Activated CD8-positive, alpha-beta T cell treated with anti-CD3 and anti-CD28 coated beads for 36 hours (primary cell): ENCODE results near the gene DTD1. TPM values are rescaled to one million over a fixed set of nuclear protein-coding genes. Genes with fewer than 3 reads are reported as not detected.
"Not testable (repeated sequence)": the region's sequence is repeated elsewhere in the genome, so short reads cannot be mapped to it uniquely, and the experiment has no call there.

Experiments used
- ATAC-seq: fragments of 200-7000 bp; cut with Tn5 transposase; one replicate; pipeline ENCODE4 v1.10.0; 2021; ENCODE audit warnings: mild to moderate bottlenecking, moderate library complexity
- CTCF ChIA-PET: fragments of 350-600 bp; sonication (Branson Sonifier 250); formaldehyde crosslinking; loops from one replicate; lab custom pipeline; 2021; ENCODE audit warnings: antibody characterized with exemption; lab: Charles Lee
- POLR2A ChIA-PET: fragments of 350-600 bp; sonication (Branson Sonifier 250); formaldehyde crosslinking; loops from one replicate; lab custom pipeline; 2021; ENCODE audit warnings: antibody characterized with exemption; lab: Charles Lee
- DNase-seq: peaks from one replicate; pipeline ENCODE4 v3.0.0-alpha.2; 2020
- H3K27ac Mint-ChIP-seq: one replicate; pipeline ENCODE4 v1.8.0; 2021; ENCODE audit warnings: mild to moderate bottlenecking, mixed read lengths
- H3K27me3 Mint-ChIP-seq: one replicate; pipeline ENCODE4 v1.8.0; 2021; ENCODE audit warnings: mixed read lengths
- H3K36me3 Mint-ChIP-seq: one replicate; pipeline ENCODE4 v1.8.0; 2021; ENCODE audit warnings: low read depth, mixed read lengths
- H3K4me1 Mint-ChIP-seq: one replicate; pipeline ENCODE4 v1.8.0; 2021; ENCODE audit warnings: low read depth, mixed read lengths
- H3K4me3 Mint-ChIP-seq: one replicate; pipeline ENCODE4 v1.8.0; 2021; ENCODE audit warnings: mild to moderate bottlenecking, moderate library complexity, mixed read lengths
- H3K9me3 Mint-ChIP-seq: one replicate; pipeline ENCODE4 v1.8.0; 2021; ENCODE audit warnings: mixed read lengths
- CTCF ChIP-seq: fragments of 200-600 bp; IDR thresholded peaks from one replicate; pipeline ENCODE4 v1.8.0; 2022; ENCODE audit warnings: antibody characterized with exemption, mild to moderate bottlenecking
- intact Hi-C: fragments of 100-400 bp; cut with micrococcal nuclease; formaldehyde crosslinking; loops from one replicate; pipeline ENCODE4 v1.10.0; 2022
- total RNA-seq, 2 experiments: library from RNA; stranded (reverse); gene quantifications; one replicate each; pipeline ENCODE4 v1.2.3, GENCODE V29; 2021

DTD1 gene
- total RNA-seq, 2 experiments from 2014 or later = 52.3 to 53.5 TPM

- ChIA-PET POLR2A (no interaction called here), CTCF (no interaction called here)
- Mint-ChIP-seq H3K4me3 (no peak overlapping the region), H3K9me3 (no peaks in the 10 kb centered on the region), H3K27ac (no peak overlapping the region), H3K27me3 (no peaks in the 10 kb centered on the region), H3K36me3 (no peaks in the 10 kb centered on the region), H3K4me1 (no peaks in the 10 kb centered on the region)
- no peak for TF ChIP-seq CTCF
- intact Hi-C loops = no loop called here
- no peak for DNase-seq
- ATAC-seq = no peak
These were observed 191.0 kb downstream of the DTD1 start for GRCh38 chr20:18778690-18779392.

GRCh38 chr20:18780385-18781130 lies 192.7 kb downstream of the DTD1 start:
- no peak overlapping the region for H3K4me3 Mint-ChIP-seq
- ChIA-PET CTCF (no interaction called here), POLR2A (no interaction called here)

DNA sequence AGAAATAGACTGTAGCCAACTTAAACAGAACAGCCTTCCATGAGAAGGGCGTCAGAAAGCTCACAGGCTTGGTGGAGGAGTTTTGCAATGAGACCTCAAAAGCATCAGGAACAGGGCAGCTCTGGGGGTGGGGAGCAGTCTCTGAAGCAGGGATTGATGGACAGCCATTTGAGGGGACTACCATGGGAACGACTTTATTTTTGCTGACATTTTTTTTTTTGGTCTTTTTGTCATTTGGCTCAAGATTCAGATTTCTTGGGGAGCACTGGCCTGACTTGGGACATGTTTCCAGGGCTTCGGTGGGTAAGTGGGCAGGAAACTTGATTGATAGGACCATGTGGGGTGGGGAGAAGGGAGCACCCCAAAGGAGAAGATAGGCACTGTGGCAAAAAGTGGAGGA lies 193.7 kb downstream of the DTD1 start:
- no peak for ATAC-seq
- DNase-seq = no peak
- TF ChIP-seq CTCF = no peak
- Mint-ChIP-seq H3K4me3 (no peak overlapping the region), H3K9me3 (no peaks in the 10 kb centered on the region), H3K27me3 (peaks cover 10% of the 10 kb centered on the region), H3K36me3 (no peaks in the 10 kb centered on the region), H3K4me1 (no peaks in the 10 kb centered on the region), H3K27ac (no peak overlapping the region)
- intact Hi-C loops = no loop called here
- CTCF ChIA-PET = no interaction called here
- POLR2A ChIA-PET = no interaction called here

More at GRCh38 chr20:18780385-18781130, 192.7 kb downstream of the DTD1 start:
- TF ChIP-seq CTCF = no peak
- Mint-ChIP-seq H3K4me1 (no peaks in the 10 kb centered on the region), H3K27ac (no peak overlapping the region), H3K9me3 (no peaks in the 10 kb centered on the region), H3K27me3 (peaks cover 3% of the 10 kb centered on the region), H3K36me3 (no peaks in the 10 kb centered on the region)
- intact Hi-C loops = no loop called here
- DNase-seq (no peak), ATAC-seq (no peak)

- ChIA-PET CTCF (no interaction called here), POLR2A (no interaction called here)
- H3K9me3 Mint-ChIP-seq = peaks cover 2% of the 10 kb centered on the region
- H3K36me3 Mint-ChIP-seq = peaks cover 2% of the 10 kb centered on the region
- TF ChIP-seq CTCF = no peak
- H3K4me1 Mint-ChIP-seq = no peaks in the 10 kb centered on the region
- ATAC-seq (no peak), DNase-seq (no peak)
- intact Hi-C loops = no loop called here
- no peak overlapping the region for H3K27ac Mint-ChIP-seq
- H3K4me3 Mint-ChIP-seq = no peak overlapping the region
- peaks cover 17% of the 10 kb centered on the region for H3K27me3 Mint-ChIP-seq
These were observed 195.6 kb downstream of the DTD1 start for GRCh38 chr20:18783385-18783959.

- POLR2A ChIA-PET, intact Hi-C loops, H3K36me3 Mint-ChIP-seq, CTCF ChIA-PET, ATAC-seq, H3K4me1 Mint-ChIP-seq, DNase-seq, H3K27ac Mint-ChIP-seq, H3K9me3 Mint-ChIP-seq, H3K4me3 Mint-ChIP-seq: not testable (repeated sequence)
- H3K27me3 Mint-ChIP-seq = peaks cover 22% of the 10 kb centered on the region
These were observed 199.2 kb downstream of the DTD1 start for GRCh38 chr20:18787046-18787445.
